Neural progenitor cell (in vitro differentiated cells): ENCODE data around the gene CRELD2.

ENCODE experiments used
- CTCF ChIP-seq: fragments of 200-600 bp; sonication (generic); IDR thresholded peaks from 2 replicates; pipeline ENCODE4 v1.5.1; 2017; ENCODE audit warnings: antibody characterized with exemption, mild to moderate bottlenecking
- EZH2phosphoT487 ChIP-seq: fragments of 200-600 bp; sonication (generic); IDR thresholded peaks from 2 replicates; pipeline ENCODE4 v1.6.1; 2017; ENCODE audit warnings: antibody characterized with exemption

- TF ChIP-seq CTCF = no peak
- no peak for TF ChIP-seq EZH2phosphoT487
These were observed 46.1 kb upstream of the CRELD2 start for GRCh38 chr22:49872347-49872746.
